HEK293 (cell line): ENCODE results near the gene QARS1.

Experiments
- GLI4 ChIP-seq: fragments of 450-650 bp; formaldehyde crosslinking; IDR thresholded peaks from 2 replicates; pipeline ENCODE4 v1.5.1; 2016; ENCODE audit warnings: missing biosample characterization, missing genetic modification characterization
- PRDM1 ChIP-seq: fragments of 450-650 bp; formaldehyde crosslinking; IDR thresholded peaks from 2 replicates; pipeline ENCODE4; 2016; ENCODE audit warnings: missing biosample characterization, missing genetic modification characterization
- REPIN1 ChIP-seq: fragments of 450-650 bp; formaldehyde crosslinking; IDR thresholded peaks from 2 replicates; pipeline ENCODE4 v1.5.1; 2017; ENCODE audit warnings: missing biosample characterization, missing genetic modification characterization, low read depth
- SALL2 ChIP-seq: fragments of 450-650 bp; formaldehyde crosslinking; IDR thresholded peaks from 2 replicates; pipeline ENCODE4 v1.5.0; 2017; ENCODE audit warnings: missing biosample characterization, mild to moderate bottlenecking, missing genetic modification characterization, borderline replicate concordance
- YY1 ChIP-seq: fragments of 450-650 bp; formaldehyde crosslinking; IDR thresholded peaks from 2 replicates; pipeline ENCODE4 v1.5.1; 2018; ENCODE audit warnings: missing biosample characterization, missing genetic modification characterization
- ZBTB10 ChIP-seq: fragments of 450-650 bp; formaldehyde crosslinking; IDR thresholded peaks from 2 replicates; pipeline ENCODE4 v1.5.1; 2016; ENCODE audit warnings: missing biosample characterization, missing genetic modification characterization
- ZBTB20 ChIP-seq: fragments of 450-650 bp; formaldehyde crosslinking; IDR thresholded peaks from 2 replicates; pipeline ENCODE4 v1.5.1; 2016; ENCODE audit warnings: missing biosample characterization, missing genetic modification characterization
- ZBTB8A ChIP-seq: fragments of 450-650 bp; formaldehyde crosslinking; IDR thresholded peaks from 2 replicates; pipeline ENCODE4 v1.5.1; 2016; ENCODE audit warnings: missing biosample characterization, missing genetic modification characterization
- ZIC2 ChIP-seq: fragments of 450-650 bp; formaldehyde crosslinking; IDR thresholded peaks from 2 replicates; pipeline ENCODE4 v1.5.1; 2016; ENCODE audit warnings: missing biosample characterization, missing genetic modification characterization
- ZNF140 ChIP-seq: fragments of 450-650 bp; formaldehyde crosslinking; IDR thresholded peaks from 2 replicates; pipeline ENCODE4 v1.5.1; 2016; ENCODE audit warnings: missing biosample characterization, missing genetic modification characterization
- ZNF16 ChIP-seq: fragments of 450-650 bp; formaldehyde crosslinking; IDR thresholded peaks from 2 replicates; pipeline ENCODE4 v1.5.1; 2016; ENCODE audit warnings: low read depth, missing biosample characterization, missing genetic modification characterization
- ZNF18 ChIP-seq: fragments of 450-650 bp; formaldehyde crosslinking; IDR thresholded peaks from 2 replicates; pipeline ENCODE4 v1.5.1; 2016; ENCODE audit warnings: missing biosample characterization, missing genetic modification characterization
- ZNF2 ChIP-seq: fragments of 450-650 bp; formaldehyde crosslinking; IDR thresholded peaks from 2 replicates; pipeline ENCODE4 v1.5.1; 2016; ENCODE audit warnings: missing biosample characterization, missing genetic modification characterization
- ZNF202 ChIP-seq: fragments of 450-650 bp; formaldehyde crosslinking; IDR thresholded peaks from 2 replicates; pipeline ENCODE4 v1.5.1; 2016; ENCODE audit warnings: missing biosample characterization, missing genetic modification characterization, borderline replicate concordance
- ZNF211 ChIP-seq: fragments of 450-650 bp; formaldehyde crosslinking; IDR thresholded peaks from 2 replicates; pipeline ENCODE4 v1.5.1; 2016; ENCODE audit warnings: low read depth, missing biosample characterization, missing genetic modification characterization
- ZNF416 ChIP-seq: fragments of 450-650 bp; formaldehyde crosslinking; IDR thresholded peaks from 2 replicates; pipeline ENCODE4 v1.5.1; 2016; ENCODE audit warnings: missing biosample characterization, missing genetic modification characterization
- ZNF48 ChIP-seq: fragments of 450-650 bp; formaldehyde crosslinking; IDR thresholded peaks from 2 replicates; pipeline ENCODE4 v1.5.1; 2016; ENCODE audit warnings: missing biosample characterization, missing genetic modification characterization
- ZNF658 ChIP-seq: fragments of 450-650 bp; formaldehyde crosslinking; IDR thresholded peaks from 2 replicates; pipeline ENCODE4; 2016; ENCODE audit warnings: missing biosample characterization, missing genetic modification characterization
- ZNF660 ChIP-seq: fragments of 450-650 bp; IDR thresholded peaks from 2 replicates; pipeline ENCODE4 v1.5.1; 2018; ENCODE audit warnings: missing biosample characterization, mild to moderate bottlenecking, missing genetic modification characterization
- ZNF776 ChIP-seq: fragments of 450-650 bp; formaldehyde crosslinking; IDR thresholded peaks from 2 replicates; pipeline ENCODE4 v1.5.0; 2017; ENCODE audit warnings: missing biosample characterization, missing genetic modification characterization, borderline replicate concordance
- ZNF792 ChIP-seq: fragments of 450-650 bp; formaldehyde crosslinking; IDR thresholded peaks from 2 replicates; pipeline ENCODE4 v1.5.1; 2016; ENCODE audit warnings: missing biosample characterization, missing genetic modification characterization
- ZNF830 ChIP-seq: fragments of 450-650 bp; IDR thresholded peaks from 2 replicates; pipeline ENCODE4 v1.5.0; 2018; ENCODE audit warnings: missing biosample characterization, missing genetic modification characterization, low read depth, mild to moderate bottlenecking, moderate library complexity
- ZSCAN30 ChIP-seq: fragments of 450-650 bp; IDR thresholded peaks from 2 replicates; pipeline ENCODE4 v1.5.1; 2018; ENCODE audit warnings: missing biosample characterization, mild to moderate bottlenecking, missing genetic modification characterization, moderate library complexity
- ZSCAN4 ChIP-seq: fragments of 450-650 bp; formaldehyde crosslinking; IDR thresholded peaks from 2 replicates; pipeline ENCODE4 v1.5.1; 2017; ENCODE audit warnings: missing biosample characterization, missing genetic modification characterization
- TF ChIP-seq, protein P1 (sequence below): fragments of 450-650 bp; formaldehyde crosslinking; IDR thresholded peaks from 2 replicates; pipeline ENCODE4 v1.5.1; 2016; ENCODE audit warnings: missing biosample characterization, missing genetic modification characterization
- TF ChIP-seq, protein P2 (sequence below): fragments of 450-650 bp; formaldehyde crosslinking; IDR thresholded peaks from 2 replicates; pipeline ENCODE4 v1.5.1; 2017; ENCODE audit warnings: missing biosample characterization, missing genetic modification characterization
- TF ChIP-seq, protein P3 (sequence below): fragments of 450-650 bp; formaldehyde crosslinking; IDR thresholded peaks from 2 replicates; pipeline ENCODE4 v1.5.1; 2016; ENCODE audit warnings: missing biosample characterization, missing genetic modification characterization
- TF ChIP-seq, protein P4 (sequence below): fragments of 450-650 bp; formaldehyde crosslinking; IDR thresholded peaks from 2 replicates; pipeline ENCODE4 v1.5.1; 2016; ENCODE audit warnings: missing biosample characterization, missing genetic modification characterization

Gene QARS1

GRCh38 chr3:49132437-49133225, 28.1 kb upstream of the QARS1 start, which contains the start of gene LAMB2 (continued):
- TF ChIP-seq ZNF18 (tag by site-specific recombination): no peak
- no peak for TF ChIP-seq ZNF792 (tag by site-specific recombination)
- TF ChIP-seq ZSCAN30 (tag by site-specific recombination): peak; percentile 62; the same call in 1 of the 2 replicates
- TF ChIP-seq SALL2: no peak
- TF ChIP-seq ZNF202 (tag by site-specific recombination): no peak
- no peak for TF ChIP-seq ZNF140 (tag by site-specific recombination)
- TF ChIP-seq, protein P1, sequence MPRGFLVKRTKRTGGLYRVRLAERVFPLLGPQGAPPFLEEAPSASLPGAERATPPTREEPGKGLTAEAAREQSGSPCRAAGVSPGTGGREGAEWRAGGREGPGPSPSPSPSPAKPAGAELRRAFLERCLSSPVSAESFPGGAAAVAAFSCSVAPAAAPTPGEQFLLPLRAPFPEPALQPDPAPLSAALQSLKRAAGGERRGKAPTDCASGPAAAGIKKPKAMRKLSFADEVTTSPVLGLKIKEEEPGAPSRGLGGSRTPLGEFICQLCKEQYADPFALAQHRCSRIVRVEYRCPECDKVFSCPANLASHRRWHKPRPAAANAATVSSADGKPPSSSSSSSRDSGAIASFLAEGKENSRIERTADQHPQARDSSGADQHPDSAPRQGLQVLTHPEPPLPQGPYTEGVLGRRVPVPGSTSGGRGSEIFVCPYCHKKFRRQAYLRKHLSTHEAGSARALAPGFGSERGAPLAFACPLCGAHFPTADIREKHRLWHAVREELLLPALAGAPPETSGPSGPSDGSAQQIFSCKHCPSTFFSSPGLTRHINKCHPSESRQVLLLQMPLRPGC (tag by site-specific recombination): no peak
- TF ChIP-seq PRDM1: no peak
- no peak for TF ChIP-seq GLI4 (tag by site-specific recombination)
- no peak for TF ChIP-seq REPIN1 (tag by site-specific recombination)
- no peak for TF ChIP-seq ZNF660 (tag by site-specific recombination)
- TF ChIP-seq ZBTB20: peak; percentile 29; the same call in 1 of the 2 replicates
- TF ChIP-seq ZBTB10: 0 out of 2 replicates have a peak, but pooled peaks have one; percentile 33
- TF ChIP-seq, protein P2, sequence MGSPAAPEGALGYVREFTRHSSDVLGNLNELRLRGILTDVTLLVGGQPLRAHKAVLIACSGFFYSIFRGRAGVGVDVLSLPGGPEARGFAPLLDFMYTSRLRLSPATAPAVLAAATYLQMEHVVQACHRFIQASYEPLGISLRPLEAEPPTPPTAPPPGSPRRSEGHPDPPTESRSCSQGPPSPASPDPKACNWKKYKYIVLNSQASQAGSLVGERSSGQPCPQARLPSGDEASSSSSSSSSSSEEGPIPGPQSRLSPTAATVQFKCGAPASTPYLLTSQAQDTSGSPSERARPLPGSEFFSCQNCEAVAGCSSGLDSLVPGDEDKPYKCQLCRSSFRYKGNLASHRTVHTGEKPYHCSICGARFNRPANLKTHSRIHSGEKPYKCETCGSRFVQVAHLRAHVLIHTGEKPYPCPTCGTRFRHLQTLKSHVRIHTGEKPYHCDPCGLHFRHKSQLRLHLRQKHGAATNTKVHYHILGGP: no peak
- TF ChIP-seq, protein P3, sequence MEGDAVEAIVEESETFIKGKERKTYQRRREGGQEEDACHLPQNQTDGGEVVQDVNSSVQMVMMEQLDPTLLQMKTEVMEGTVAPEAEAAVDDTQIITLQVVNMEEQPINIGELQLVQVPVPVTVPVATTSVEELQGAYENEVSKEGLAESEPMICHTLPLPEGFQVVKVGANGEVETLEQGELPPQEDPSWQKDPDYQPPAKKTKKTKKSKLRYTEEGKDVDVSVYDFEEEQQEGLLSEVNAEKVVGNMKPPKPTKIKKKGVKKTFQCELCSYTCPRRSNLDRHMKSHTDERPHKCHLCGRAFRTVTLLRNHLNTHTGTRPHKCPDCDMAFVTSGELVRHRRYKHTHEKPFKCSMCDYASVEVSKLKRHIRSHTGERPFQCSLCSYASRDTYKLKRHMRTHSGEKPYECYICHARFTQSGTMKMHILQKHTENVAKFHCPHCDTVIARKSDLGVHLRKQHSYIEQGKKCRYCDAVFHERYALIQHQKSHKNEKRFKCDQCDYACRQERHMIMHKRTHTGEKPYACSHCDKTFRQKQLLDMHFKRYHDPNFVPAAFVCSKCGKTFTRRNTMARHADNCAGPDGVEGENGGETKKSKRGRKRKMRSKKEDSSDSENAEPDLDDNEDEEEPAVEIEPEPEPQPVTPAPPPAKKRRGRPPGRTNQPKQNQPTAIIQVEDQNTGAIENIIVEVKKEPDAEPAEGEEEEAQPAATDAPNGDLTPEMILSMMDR (tag by site-specific recombination): peak; percentile 38; the same call in 1 of the 2 replicates
- TF ChIP-seq ZNF48 (tag by site-specific recombination): no peak
- TF ChIP-seq ZNF16: no peak
- no peak for TF ChIP-seq ZSCAN4 (tag by site-specific recombination)
- no peak for TF ChIP-seq ZBTB8A (tag by site-specific recombination)
- TF ChIP-seq ZNF776: no peak
- no peak for TF ChIP-seq YY1 (tag by site-specific recombination)
- TF ChIP-seq ZIC2 (tag by site-specific recombination): 0 out of 2 replicates have a peak, but pooled peaks have one; percentile 19
- no peak for TF ChIP-seq ZNF211 (tag by site-specific recombination)
- no peak for TF ChIP-seq ZNF658
- TF ChIP-seq, protein P4, sequence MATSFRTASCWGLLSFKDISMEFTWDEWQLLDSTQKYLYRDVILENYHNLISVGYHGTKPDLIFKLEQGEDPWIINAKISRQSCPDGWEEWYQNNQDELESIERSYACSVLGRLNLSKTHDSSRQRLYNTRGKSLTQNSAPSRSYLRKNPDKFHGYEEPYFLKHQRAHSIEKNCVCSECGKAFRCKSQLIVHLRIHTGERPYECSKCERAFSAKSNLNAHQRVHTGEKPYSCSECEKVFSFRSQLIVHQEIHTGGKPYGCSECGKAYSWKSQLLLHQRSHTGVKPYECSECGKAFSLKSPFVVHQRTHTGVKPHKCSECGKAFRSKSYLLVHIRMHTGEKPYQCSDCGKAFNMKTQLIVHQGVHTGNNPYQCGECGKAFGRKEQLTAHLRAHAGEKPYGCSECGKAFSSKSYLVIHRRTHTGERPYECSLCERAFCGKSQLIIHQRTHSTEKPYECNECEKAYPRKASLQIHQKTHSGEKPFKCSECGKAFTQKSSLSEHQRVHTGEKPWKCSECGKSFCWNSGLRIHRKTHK (tag by site-specific recombination): no peak
- TF ChIP-seq ZNF416 (tag by site-specific recombination): no peak
- TF ChIP-seq ZNF830 (tag by site-specific recombination): no peak
- no peak for TF ChIP-seq ZNF2 (tag by site-specific recombination)
